DOHH2 (cell line): ENCODE results near the gene ALDH1A3.

Source experiments
- H3F3A ChIP-seq: fragments of 200-600 bp; sonication (generic), shearing (Covaris generic); 2 replicates; pipeline ENCODE4 v1.6.0; 2016; ENCODE audit warnings: antibody characterized with exemption, mild to moderate bottlenecking; ENCODE audit not compliant: control insufficient read depth, insufficient read depth
- H3K27ac ChIP-seq: fragments of 200-600 bp; sonication (generic); 2 replicates; pipeline ENCODE4 v1.5.1; 2014; ENCODE audit warnings: low read depth, mild to moderate bottlenecking, low read length, moderate library complexity
- H3K27me3 ChIP-seq: fragments of 200-600 bp; sonication (generic); 2 replicates; pipeline ENCODE4 v1.6.1; 2014; ENCODE audit warnings: mild to moderate bottlenecking, low read length, mixed read lengths; ENCODE audit not compliant: control insufficient read depth
- H3K36me3 ChIP-seq: fragments of 200-600 bp; sonication (generic); 2 replicates; pipeline ENCODE4 v1.6.1; 2014; ENCODE audit warnings: mild to moderate bottlenecking, low read length, moderate library complexity, mixed read lengths; ENCODE audit not compliant: control insufficient read depth
- H3K4me1 ChIP-seq: fragments of 200-600 bp; sonication (generic); 2 replicates; pipeline ENCODE4 v1.6.1; 2014; ENCODE audit warnings: mild to moderate bottlenecking, low read length, mixed read lengths; ENCODE audit not compliant: control insufficient read depth
- H3K4me2 ChIP-seq: fragments of 200-600 bp; sonication (generic); 2 replicates; pipeline ENCODE4 v1.6.0; 2014; ENCODE audit warnings: mild to moderate bottlenecking, low read length, moderate library complexity
- H3K4me3 ChIP-seq: fragments of 200-600 bp; sonication (generic); 2 replicates; pipeline ENCODE4 v1.5.1; 2014; ENCODE audit warnings: mild to moderate bottlenecking, low read length, mixed read lengths
- H3K79me2 ChIP-seq: fragments of 200-600 bp; sonication (generic); 2 replicates; pipeline ENCODE4 v1.6.1; 2014; ENCODE audit warnings: mild to moderate bottlenecking, low read length, mixed read lengths; ENCODE audit not compliant: control insufficient read depth
- H3K9me2 ChIP-seq: fragments of 200-600 bp; sonication (generic); replicated peaks from 2 replicates; pipeline ENCODE4 v1.6.1; 2014; ENCODE audit warnings: mild to moderate bottlenecking, low read length, mixed read lengths; ENCODE audit not compliant: control insufficient read depth
- H3K9me3 ChIP-seq: fragments of 200-600 bp; sonication (generic); 2 replicates; pipeline ENCODE4 v1.6.1; 2014; ENCODE audit warnings: antibody characterized with exemption, low read length, mixed read lengths; ENCODE audit not compliant: control insufficient read depth, insufficient read depth
- H4K20me1 ChIP-seq: fragments of 200-600 bp; sonication (generic); 2 replicates; pipeline ENCODE4 v1.6.0; 2014; ENCODE audit warnings: low read depth, mild to moderate bottlenecking, antibody characterized with exemption, low read length, moderate library complexity; ENCODE audit not compliant: control insufficient read depth, insufficient read depth
- CTCF ChIP-seq: fragments of 200-600 bp; sonication (generic); IDR thresholded peaks from one replicate; pipeline ENCODE4 v1.5.1; 2014; ENCODE audit warnings: antibody characterized with exemption, mild to moderate bottlenecking, low read depth, low read length; ENCODE audit not compliant: poor library complexity, severe bottlenecking
- EZH2phosphoT487 ChIP-seq: fragments of 200-600 bp; sonication (generic); IDR thresholded peaks from 2 replicates; pipeline ENCODE4 v1.6.1; 2017; ENCODE audit warnings: borderline replicate concordance, mild to moderate bottlenecking, antibody characterized with exemption, low read length, moderate library complexity, mixed read lengths

The ALDH1A3 gene

GRCh38 chr15:100878648-100879047 is 983 bp upstream of the ALDH1A3 start:
- no peaks in the 10 kb centered on the region for H4K20me1 ChIP-seq
- H3K9me3 ChIP-seq, result no peaks in the 10 kb centered on the region
- no peaks in the 10 kb centered on the region for H3K9me2 ChIP-seq
- TF ChIP-seq CTCF (no peak), EZH2phosphoT487 (no peak)
- peaks cover 19% of the 10 kb centered on the region for H3K27me3 ChIP-seq
- H3K4me3 ChIP-seq, result no peak overlapping the region
- H3K36me3 ChIP-seq, result no peaks in the 10 kb centered on the region
- no peak overlapping the region for H3K27ac ChIP-seq
- H3K4me1 ChIP-seq, result no peaks in the 10 kb centered on the region
- no peak overlapping the region for H3K4me2 ChIP-seq
- H3F3A ChIP-seq, result no peaks in the 10 kb centered on the region
- no peaks in the 10 kb centered on the region for H3K79me2 ChIP-seq

- Histone ChIP-seq H3K9me2 (no peaks in the 10 kb centered on the region), H3K9me3 (no peaks in the 10 kb centered on the region), H3K27me3 (peaks cover 23% of the 10 kb centered on the region), H3K4me1 (no peaks in the 10 kb centered on the region), H3K4me3 (no peak overlapping the region), H4K20me1 (no peaks in the 10 kb centered on the region), H3K27ac (no peak overlapping the region), H3K36me3 (no peaks in the 10 kb centered on the region), H3K79me2 (no peaks in the 10 kb centered on the region), H3K4me2 (no peak overlapping the region), H3F3A (no peaks in the 10 kb centered on the region)
- TF ChIP-seq CTCF (no peak), EZH2phosphoT487 (no peak)
These were observed 569 bp upstream of the ALDH1A3 start for GRCh38 chr15:100879061-100879463.

GRCh38 chr15:100880139-100880896 is 687 bp downstream of the ALDH1A3 start:
- Histone ChIP-seq H3K27me3 (peaks cover 32% of the 10 kb centered on the region), H3K9me3 (no peaks in the 10 kb centered on the region), H3K4me2 (no peak overlapping the region), H3K79me2 (no peaks in the 10 kb centered on the region), H3K27ac (no peak overlapping the region), H3K4me3 (no peak overlapping the region), H3K9me2 (no peaks in the 10 kb centered on the region), H4K20me1 (no peaks in the 10 kb centered on the region), H3F3A (no peaks in the 10 kb centered on the region), H3K4me1 (no peaks in the 10 kb centered on the region), H3K36me3 (no peaks in the 10 kb centered on the region)
- TF ChIP-seq EZH2phosphoT487, result no peak
- TF ChIP-seq CTCF, result no peak
